GM12872 (cell line): ENCODE results near the gene MMP28.

ENCODE experiments used
- TF ChIP-seq, protein P1 (sequence below): IDR thresholded peaks from 3 replicates; pipeline ENCODE4 v1.5.1; 2011; ENCODE audit warnings: low read depth, mild to moderate bottlenecking, low read length, moderate library complexity; ENCODE audit not compliant: insufficient read depth

Gene MMP28

DNA sequence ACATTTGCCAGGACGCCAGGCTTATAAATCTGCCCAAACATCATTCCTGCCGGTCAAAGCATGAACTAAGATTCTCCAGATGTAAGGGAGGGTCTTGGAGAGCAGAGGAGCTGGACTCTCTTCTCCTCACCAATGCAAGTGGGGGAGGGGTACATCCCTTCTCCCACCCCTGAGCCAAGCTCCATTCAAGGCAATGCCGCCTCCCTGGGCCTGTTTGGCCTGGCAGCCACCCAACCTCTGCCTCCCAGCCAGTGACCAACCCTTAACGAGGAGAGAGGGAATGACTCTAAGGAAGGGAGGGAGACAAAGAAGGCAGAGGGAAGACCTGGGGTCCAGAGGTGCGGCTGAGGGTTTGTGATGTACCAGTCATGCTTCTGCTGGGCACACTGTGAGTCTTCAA, 20.9 kb downstream of the MMP28 start:
- TF ChIP-seq, protein P1, sequence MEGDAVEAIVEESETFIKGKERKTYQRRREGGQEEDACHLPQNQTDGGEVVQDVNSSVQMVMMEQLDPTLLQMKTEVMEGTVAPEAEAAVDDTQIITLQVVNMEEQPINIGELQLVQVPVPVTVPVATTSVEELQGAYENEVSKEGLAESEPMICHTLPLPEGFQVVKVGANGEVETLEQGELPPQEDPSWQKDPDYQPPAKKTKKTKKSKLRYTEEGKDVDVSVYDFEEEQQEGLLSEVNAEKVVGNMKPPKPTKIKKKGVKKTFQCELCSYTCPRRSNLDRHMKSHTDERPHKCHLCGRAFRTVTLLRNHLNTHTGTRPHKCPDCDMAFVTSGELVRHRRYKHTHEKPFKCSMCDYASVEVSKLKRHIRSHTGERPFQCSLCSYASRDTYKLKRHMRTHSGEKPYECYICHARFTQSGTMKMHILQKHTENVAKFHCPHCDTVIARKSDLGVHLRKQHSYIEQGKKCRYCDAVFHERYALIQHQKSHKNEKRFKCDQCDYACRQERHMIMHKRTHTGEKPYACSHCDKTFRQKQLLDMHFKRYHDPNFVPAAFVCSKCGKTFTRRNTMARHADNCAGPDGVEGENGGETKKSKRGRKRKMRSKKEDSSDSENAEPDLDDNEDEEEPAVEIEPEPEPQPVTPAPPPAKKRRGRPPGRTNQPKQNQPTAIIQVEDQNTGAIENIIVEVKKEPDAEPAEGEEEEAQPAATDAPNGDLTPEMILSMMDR = no peak

- TF ChIP-seq, protein P1 = no peak
These were observed 21.6 kb downstream of the MMP28 start for GRCh38 chr17:35773679-35774425.

GRCh38 chr17:35773129-35773528, 22.3 kb downstream of the MMP28 start:
- TF ChIP-seq, protein P1 = no peak

DNA sequence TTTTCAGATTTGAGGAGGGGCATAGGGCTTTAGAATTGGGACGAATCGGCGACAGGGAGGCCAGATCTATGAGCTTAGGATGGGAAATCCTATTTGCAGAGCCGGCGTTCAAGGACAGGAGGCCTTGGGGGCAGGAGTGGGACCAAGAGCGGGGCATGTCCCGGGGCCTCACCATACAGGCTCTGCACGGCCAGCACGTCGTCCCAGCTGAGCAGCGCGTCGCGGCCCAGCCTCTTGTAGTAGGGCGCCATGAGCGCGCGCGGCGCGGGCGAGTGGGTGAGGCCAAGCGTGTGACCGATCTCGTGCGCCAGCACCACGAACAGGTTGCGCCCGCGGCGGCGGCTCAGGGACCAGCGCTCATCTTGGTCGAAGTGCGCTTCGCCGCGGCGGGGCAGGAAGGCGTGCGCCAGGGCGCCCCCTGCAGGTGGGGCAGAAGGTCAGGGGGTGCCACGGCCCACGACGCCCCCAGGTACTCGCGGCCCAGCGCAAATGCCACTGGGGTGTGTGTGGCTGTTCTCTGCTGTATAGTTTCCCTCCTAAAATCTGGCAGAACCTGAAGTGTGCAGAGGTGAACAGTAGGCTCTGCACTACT, 25.4 kb downstream of the MMP28 start:
- TF ChIP-seq, protein P1 = peak; percentile 33; the same call in 2 of the 3 replicates

GRCh38 chr17:35768797-35769196, 26.6 kb downstream of the MMP28 start:
- TF ChIP-seq, protein P1 = no peak

DNA sequence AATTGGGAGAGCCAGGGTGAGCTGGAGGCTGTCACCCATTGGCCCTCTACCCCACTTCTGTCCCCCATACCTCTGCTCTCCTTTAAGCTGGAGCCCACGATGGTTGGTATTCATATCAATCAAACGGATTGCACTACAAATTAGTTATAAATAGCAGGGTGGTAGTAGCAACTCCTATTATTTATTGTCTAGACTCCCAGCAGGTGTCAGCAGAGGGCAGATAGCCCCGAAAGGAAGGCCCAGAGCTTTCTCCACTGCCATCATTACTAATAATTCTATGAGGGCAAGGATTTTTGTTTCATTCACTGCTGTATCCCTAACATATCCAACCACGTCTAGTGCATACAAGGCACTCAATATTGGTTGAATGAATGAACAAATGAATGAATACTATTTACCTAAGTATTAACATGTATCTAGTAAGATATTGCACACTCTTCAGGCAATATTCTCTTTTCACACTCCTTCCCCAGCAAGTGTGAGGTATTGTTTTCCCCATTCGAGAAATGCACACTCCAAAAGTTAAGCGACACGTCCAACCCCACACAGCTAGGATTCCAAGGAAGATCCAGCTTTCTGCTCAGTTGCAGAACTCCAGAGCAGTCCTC, 28.4 kb downstream of the MMP28 start:
- TF ChIP-seq, protein P1 = peak; percentile 54

DNA sequence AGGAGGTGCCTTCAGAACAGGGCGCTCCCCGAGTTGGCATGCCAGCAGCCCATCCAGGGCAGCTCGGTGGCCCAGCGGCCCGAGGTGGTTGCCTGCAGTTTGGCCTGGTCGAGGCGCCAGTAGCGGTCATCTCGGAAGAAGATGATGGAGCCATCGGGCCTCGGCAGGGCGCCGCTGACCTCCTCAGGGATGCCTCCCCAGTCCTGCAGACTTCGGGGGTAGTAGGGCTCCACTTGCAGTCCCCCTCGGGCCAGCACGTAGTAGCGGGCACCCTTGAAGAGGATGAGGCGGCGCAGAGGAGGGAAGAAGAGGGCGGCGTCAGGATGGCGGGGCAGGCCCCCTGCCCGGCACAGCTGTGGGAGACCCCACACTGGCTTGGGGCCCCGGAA, 29.0 kb downstream of the MMP28 start:
- TF ChIP-seq, protein P1 = no peak
